OCI-LY7 (cell line): ENCODE data around the gene VWA8. TPM values are rescaled to one million over a fixed set of nuclear protein-coding genes. Genes with fewer than 3 reads are reported as not detected.

Experiments used
- BruUV-seq: library from RNA; stranded (reverse); fragments of 400-500 nt; replicated peaks from 2 replicates; lab custom pipeline; 2021; lab: Mats Ljungman, UMichigan
- CTCF ChIA-PET: fragments of 300-600 bp; sonication (Branson Sonifier 250); formaldehyde crosslinking; loops from one replicate; lab custom pipeline; 2022; ENCODE audit warnings: antibody characterized with exemption; ENCODE audit not compliant: unreplicated experiment; lab: Charles Lee
- POLR2A ChIA-PET: fragments of 300-600 bp; sonication (Branson Sonifier 250); formaldehyde crosslinking; loops from one replicate; lab custom pipeline; 2022; ENCODE audit warnings: antibody characterized with exemption; lab: Charles Lee
- DNase-seq: peaks from one replicate; pipeline ENCODE4 v3.0.0-alpha.2; 2015; ENCODE audit warnings: low spot score
- H2AFZ ChIP-seq: fragments of 200-600 bp; sonication (generic), shearing (Covaris generic); 2 replicates; pipeline ENCODE4 v1.6.1; 2014; ENCODE audit warnings: mild to moderate bottlenecking, antibody characterized with exemption, low read length, moderate library complexity
- H3K27ac ChIP-seq: fragments of 200-600 bp; sonication (generic); 2 replicates; pipeline ENCODE4 v1.5.1; 2014; ENCODE audit warnings: mixed run types, low read depth, mild to moderate bottlenecking, moderate library complexity, low read length, inconsistent platforms; ENCODE audit not compliant: poor library complexity, severe bottlenecking
- H3K36me3 ChIP-seq: fragments of 200-600 bp; sonication (generic); 2 replicates; pipeline ENCODE4 v1.6.1; 2014; ENCODE audit warnings: mild to moderate bottlenecking, antibody characterized with exemption, low read length, moderate library complexity, mixed read lengths; ENCODE audit not compliant: insufficient read depth
- H3K4me1 ChIP-seq: fragments of 200-600 bp; sonication (generic); 2 replicates; pipeline ENCODE4 v1.5.1; 2014; ENCODE audit warnings: mild to moderate bottlenecking, low read length; ENCODE audit not compliant: insufficient read depth, poor library complexity, severe bottlenecking
- H3K4me2 ChIP-seq: fragments of 200-600 bp; sonication (generic); 2 replicates; pipeline ENCODE4 v1.6.1; 2014; ENCODE audit warnings: mild to moderate bottlenecking, low read length
- H3K4me3 ChIP-seq: fragments of 200-600 bp; sonication (generic); 2 replicates; pipeline ENCODE4 v1.5.1; 2014; ENCODE audit warnings: mild to moderate bottlenecking, low read depth, low read length; ENCODE audit not compliant: poor library complexity, severe bottlenecking
- H3K79me2 ChIP-seq: fragments of 200-600 bp; sonication (generic); 2 replicates; pipeline ENCODE4 v1.6.1; 2016; ENCODE audit warnings: low read depth, mild to moderate bottlenecking, low read length, moderate library complexity, mixed read lengths; ENCODE audit not compliant: insufficient read depth
- H3K9me2 ChIP-seq: fragments of 200-600 bp; sonication (generic); 2 replicates; pipeline ENCODE4 v1.6.1; 2016; ENCODE audit warnings: mild to moderate bottlenecking, low read length, mixed read lengths; ENCODE audit not compliant: insufficient read depth
- H3K9me3 ChIP-seq: fragments of 200-600 bp; sonication (generic); 2 replicates; pipeline ENCODE4 v1.6.1; 2014; ENCODE audit warnings: mild to moderate bottlenecking, mixed run types, low read length, mixed read lengths
- H4K20me1 ChIP-seq: fragments of 200-600 bp; sonication (generic); 2 replicates; pipeline ENCODE4 v1.6.1; 2014; ENCODE audit warnings: mild to moderate bottlenecking, antibody characterized with exemption, low read length, moderate library complexity, mixed read lengths; ENCODE audit not compliant: insufficient read depth
- EZH2phosphoT487 ChIP-seq: fragments of 200-600 bp; sonication (generic); IDR thresholded peaks from 2 replicates; pipeline ENCODE4 v1.6.1; 2018; ENCODE audit warnings: low read depth, borderline replicate concordance, mild to moderate bottlenecking, mixed run types, antibody characterized with exemption, low read length, moderate library complexity, mixed read lengths
- intact Hi-C: fragments of 100-400 bp; cut with micrococcal nuclease; formaldehyde crosslinking; loops from one replicate; pipeline ENCODE4 v1.10.0; 2022; ENCODE audit not compliant: unreplicated experiment
- total RNA-seq, 2 experiments: library from RNA; depleted of rRNA in 1 of 2; stranded (reverse); fragments of >200 nt in 1 of 2; shearing (Covaris generic) in 1 of 2; gene quantifications; 2 replicates each; pipeline ENCODE4 v1.2.3, GENCODE V29; 2014 to 2022
- TF ChIP-seq, protein P1 (sequence below): fragments of 200-600 bp; sonication (generic); conservative IDR thresholded peaks from 2 replicates; pipeline ENCODE4 v1.5.1; 2014; ENCODE audit warnings: mild to moderate bottlenecking, antibody characterized with exemption, low read length, moderate library complexity, mixed read lengths

The VWA8 gene
- total RNA-seq, 2 experiments from 2014 or later, result 26.4 to 31.5 TPM

DNA sequence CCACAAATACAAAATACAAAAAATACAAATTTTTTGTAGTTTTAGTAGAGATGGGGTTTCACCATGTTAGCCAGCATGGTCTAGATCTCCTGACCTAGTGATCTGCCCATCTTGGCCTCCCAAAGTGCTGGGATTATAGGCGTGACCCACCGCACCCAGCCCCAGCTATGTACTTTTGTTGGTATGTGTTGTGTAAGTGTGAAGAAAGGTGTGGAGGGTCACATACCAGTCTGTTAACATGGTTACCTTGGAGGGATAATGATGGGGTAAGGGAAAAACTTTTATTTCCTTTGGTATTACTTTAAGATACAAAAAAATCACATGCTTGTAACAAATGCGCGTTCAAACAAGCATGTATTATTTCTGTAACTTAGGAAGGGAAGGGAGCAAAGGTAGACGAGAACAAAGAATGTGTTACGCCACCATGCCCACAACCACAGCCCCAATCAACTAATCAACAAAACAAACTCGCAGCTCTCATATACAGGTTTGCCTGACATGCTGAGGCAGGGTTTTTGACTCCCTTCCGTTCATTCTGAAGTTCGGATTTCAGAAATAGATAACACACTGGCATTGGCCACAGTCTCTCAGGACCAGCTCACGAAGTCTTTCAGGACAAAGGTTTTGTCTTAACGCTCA lies 13.5 kb upstream of the VWA8 start:
- POLR2A ChIA-PET, result interaction anchor here (0.6 kb wide), 1 partner anchor 576 kb away, joined by 3 read pairs; no protein-coding TSS in a partner anchor
- H3K79me2 ChIP-seq, result no peaks in the 10 kb centered on the region
- CTCF ChIA-PET, result no interaction called here

DNA sequence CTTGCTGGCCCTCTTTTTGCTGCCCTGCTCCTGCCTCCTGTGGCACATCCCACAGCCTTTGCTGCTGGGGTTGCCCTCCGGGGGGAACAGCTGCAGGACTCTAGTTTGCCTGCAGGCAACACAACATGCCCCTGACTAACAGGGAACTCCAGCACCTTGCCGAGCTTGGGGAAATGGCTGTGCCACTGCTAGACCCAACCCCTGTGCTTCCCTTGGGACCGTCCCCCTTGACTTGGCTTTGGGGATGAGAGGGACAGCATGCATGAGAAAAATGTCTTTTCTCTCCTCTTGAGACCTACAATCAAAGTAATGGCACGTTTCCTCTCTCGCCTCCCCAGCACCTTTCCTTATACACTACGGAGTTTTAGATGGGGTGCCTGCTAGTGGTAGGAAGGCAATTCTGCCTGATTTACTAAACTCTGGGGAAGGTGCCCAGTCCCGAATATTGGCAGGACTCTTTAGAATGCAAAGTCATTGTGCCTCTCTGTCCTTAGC lies 12.4 kb upstream of the VWA8 start:
- intact Hi-C loops, result no loop called here
- no peak overlapping the region for H3K4me2 ChIP-seq
- CTCF ChIA-PET, result no interaction called here

More for the DNA sequence above, 13.5 kb upstream of the VWA8 start:
- intact Hi-C loops, result no loop called here
- Histone ChIP-seq H3K27ac (no peak overlapping the region), H4K20me1 (no peaks in the 10 kb centered on the region), H3K4me3 (no peak overlapping the region), H2AFZ (no peak overlapping the region), H3K4me1 (peaks cover 7% of the 10 kb centered on the region), H3K9me3 (no peaks in the 10 kb centered on the region), H3K9me2 (no peaks in the 10 kb centered on the region), H3K4me2 (no peak overlapping the region), H3K36me3 (no peaks in the 10 kb centered on the region)
- DNase-seq, result no peak
- no peak for TF ChIP-seq EZH2phosphoT487
- TF ChIP-seq, protein P1, sequence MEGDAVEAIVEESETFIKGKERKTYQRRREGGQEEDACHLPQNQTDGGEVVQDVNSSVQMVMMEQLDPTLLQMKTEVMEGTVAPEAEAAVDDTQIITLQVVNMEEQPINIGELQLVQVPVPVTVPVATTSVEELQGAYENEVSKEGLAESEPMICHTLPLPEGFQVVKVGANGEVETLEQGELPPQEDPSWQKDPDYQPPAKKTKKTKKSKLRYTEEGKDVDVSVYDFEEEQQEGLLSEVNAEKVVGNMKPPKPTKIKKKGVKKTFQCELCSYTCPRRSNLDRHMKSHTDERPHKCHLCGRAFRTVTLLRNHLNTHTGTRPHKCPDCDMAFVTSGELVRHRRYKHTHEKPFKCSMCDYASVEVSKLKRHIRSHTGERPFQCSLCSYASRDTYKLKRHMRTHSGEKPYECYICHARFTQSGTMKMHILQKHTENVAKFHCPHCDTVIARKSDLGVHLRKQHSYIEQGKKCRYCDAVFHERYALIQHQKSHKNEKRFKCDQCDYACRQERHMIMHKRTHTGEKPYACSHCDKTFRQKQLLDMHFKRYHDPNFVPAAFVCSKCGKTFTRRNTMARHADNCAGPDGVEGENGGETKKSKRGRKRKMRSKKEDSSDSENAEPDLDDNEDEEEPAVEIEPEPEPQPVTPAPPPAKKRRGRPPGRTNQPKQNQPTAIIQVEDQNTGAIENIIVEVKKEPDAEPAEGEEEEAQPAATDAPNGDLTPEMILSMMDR, result no peak
- BruUV-seq, result no TSS peak

More for the DNA sequence above, 12.4 kb upstream of the VWA8 start:
- no peaks in the 10 kb centered on the region for H4K20me1 ChIP-seq
- H3K36me3 ChIP-seq, result no peaks in the 10 kb centered on the region
- H3K9me3 ChIP-seq, result 0 out of 2 replicates have a peak, but pooled peaks cover 3% of the 10 kb centered on the region
- no peak for DNase-seq
- H2AFZ ChIP-seq, result no peak overlapping the region
- no peak for TF ChIP-seq EZH2phosphoT487
- TF ChIP-seq, protein P1, result no peak
- no peak overlapping the region for H3K4me3 ChIP-seq
- POLR2A ChIA-PET, result interaction anchor here (0.6 to 1.4 kb wide), 2 partner anchors 9 to 45 kb away, joined by 3 to 4 read pairs; no protein-coding TSS in a partner anchor
- no peaks in the 10 kb centered on the region for H3K9me2 ChIP-seq
- BruUV-seq, result no TSS peak
- peaks cover 7% of the 10 kb centered on the region for H3K4me1 ChIP-seq
- no peak overlapping the region for H3K27ac ChIP-seq
- no peaks in the 10 kb centered on the region for H3K79me2 ChIP-seq
